ENCODE measurements around the gene BABAM2. TPM values are rescaled to one million over a fixed set of nuclear protein-coding genes. Genes with fewer than 3 reads are reported as not detected.

BABAM2 gene
- total and polyA plus RNA-seq, 4 donors: 9.9 to 17.0 (median 13.9) TPM

DNA sequence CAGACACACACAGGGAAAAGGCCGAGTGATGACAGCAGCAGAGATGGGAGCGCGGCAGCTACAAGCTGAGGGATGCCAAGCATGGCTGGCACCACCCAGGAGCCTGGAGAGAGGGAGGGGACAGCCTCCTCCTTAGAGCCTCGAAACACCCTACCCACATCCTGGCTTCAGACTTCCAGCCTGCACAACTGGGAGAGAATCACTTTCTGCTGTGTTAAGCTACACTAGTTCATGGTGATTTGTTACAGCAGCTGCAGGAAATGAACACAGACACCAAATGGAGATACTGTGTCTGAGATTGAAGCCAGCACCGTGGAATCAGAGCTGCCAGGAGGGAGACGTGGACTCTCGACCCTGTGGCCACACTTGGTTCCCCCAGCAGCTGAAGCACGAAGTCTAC, 474.6 kb downstream of the BABAM2 start:
- no peak overlapping the region for H3K9ac ChIP-seq (ENCODE audit: low read depth in 1 of 2, low read length in 2 of 2)
- H3K9me3 ChIP-seq (ENCODE audit: control insufficient read depth in 4 of 4, low read length in 3 of 4): no peaks in the 10 kb centered on the region
- TF ChIP-seq RXRA (IDR thresholded peaks at IDR 0.05) (no peak), HNF4G (IDR thresholded peaks at IDR 0.05) (no peak), NR2F2 (IDR thresholded peaks at IDR 0.05) (no peak), JUND (IDR thresholded peaks at IDR 0.05) (no peak), EGR1 (IDR thresholded peaks at IDR 0.05; ENCODE audit: low read depth in 2 of 2) (no peak), SP1 (IDR thresholded peaks at IDR 0.05) (no peak), FOXA2 (IDR thresholded peaks at IDR 0.05) (no peak), RAD21 (IDR thresholded peaks at IDR 0.05) (no peak), HNF4A (conservative IDR thresholded peaks at IDR 0.05) (no peak)
- TF ChIP-seq, protein P1, sequence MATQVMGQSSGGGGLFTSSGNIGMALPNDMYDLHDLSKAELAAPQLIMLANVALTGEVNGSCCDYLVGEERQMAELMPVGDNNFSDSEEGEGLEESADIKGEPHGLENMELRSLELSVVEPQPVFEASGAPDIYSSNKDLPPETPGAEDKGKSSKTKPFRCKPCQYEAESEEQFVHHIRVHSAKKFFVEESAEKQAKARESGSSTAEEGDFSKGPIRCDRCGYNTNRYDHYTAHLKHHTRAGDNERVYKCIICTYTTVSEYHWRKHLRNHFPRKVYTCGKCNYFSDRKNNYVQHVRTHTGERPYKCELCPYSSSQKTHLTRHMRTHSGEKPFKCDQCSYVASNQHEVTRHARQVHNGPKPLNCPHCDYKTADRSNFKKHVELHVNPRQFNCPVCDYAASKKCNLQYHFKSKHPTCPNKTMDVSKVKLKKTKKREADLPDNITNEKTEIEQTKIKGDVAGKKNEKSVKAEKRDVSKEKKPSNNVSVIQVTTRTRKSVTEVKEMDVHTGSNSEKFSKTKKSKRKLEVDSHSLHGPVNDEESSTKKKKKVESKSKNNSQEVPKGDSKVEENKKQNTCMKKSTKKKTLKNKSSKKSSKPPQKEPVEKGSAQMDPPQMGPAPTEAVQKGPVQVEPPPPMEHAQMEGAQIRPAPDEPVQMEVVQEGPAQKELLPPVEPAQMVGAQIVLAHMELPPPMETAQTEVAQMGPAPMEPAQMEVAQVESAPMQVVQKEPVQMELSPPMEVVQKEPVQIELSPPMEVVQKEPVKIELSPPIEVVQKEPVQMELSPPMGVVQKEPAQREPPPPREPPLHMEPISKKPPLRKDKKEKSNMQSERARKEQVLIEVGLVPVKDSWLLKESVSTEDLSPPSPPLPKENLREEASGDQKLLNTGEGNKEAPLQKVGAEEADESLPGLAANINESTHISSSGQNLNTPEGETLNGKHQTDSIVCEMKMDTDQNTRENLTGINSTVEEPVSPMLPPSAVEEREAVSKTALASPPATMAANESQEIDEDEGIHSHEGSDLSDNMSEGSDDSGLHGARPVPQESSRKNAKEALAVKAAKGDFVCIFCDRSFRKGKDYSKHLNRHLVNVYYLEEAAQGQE (IDR thresholded peaks at IDR 0.05): no peak
- TF ChIP-seq, protein P2, sequence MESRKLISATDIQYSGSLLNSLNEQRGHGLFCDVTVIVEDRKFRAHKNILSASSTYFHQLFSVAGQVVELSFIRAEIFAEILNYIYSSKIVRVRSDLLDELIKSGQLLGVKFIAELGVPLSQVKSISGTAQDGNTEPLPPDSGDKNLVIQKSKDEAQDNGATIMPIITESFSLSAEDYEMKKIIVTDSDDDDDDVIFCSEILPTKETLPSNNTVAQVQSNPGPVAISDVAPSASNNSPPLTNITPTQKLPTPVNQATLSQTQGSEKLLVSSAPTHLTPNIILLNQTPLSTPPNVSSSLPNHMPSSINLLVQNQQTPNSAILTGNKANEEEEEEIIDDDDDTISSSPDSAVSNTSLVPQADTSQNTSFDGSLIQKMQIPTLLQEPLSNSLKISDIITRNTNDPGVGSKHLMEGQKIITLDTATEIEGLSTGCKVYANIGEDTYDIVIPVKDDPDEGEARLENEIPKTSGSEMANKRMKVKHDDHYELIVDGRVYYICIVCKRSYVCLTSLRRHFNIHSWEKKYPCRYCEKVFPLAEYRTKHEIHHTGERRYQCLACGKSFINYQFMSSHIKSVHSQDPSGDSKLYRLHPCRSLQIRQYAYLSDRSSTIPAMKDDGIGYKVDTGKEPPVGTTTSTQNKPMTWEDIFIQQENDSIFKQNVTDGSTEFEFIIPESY (IDR thresholded peaks at IDR 0.05): no peak
- no peaks in the 10 kb centered on the region for H3K36me3 ChIP-seq (ENCODE audit: control insufficient read depth in 4 of 4, insufficient read depth in 3 of 4, low read depth in 1 of 4, low read length in 3 of 4)
- H3K27me3 ChIP-seq (ENCODE audit: control insufficient read depth in 4 of 4, insufficient read depth in 4 of 4, low read length in 3 of 4): no peaks in the 10 kb centered on the region
- 79% methylated on average over 8 of the region's 8 CpGs for WGBS
- no peak overlapping the region for H3K27ac ChIP-seq (ENCODE audit: low read depth in 1 of 2, low read length in 2 of 2)
- DNase-seq (ENCODE audit: low spot score): no peak
- H3K4me3 ChIP-seq (ENCODE audit: low read depth in 1 of 3, low read length in 3 of 3): no peak overlapping the region
- H3K4me1 ChIP-seq (ENCODE audit: control insufficient read depth in 4 of 4, insufficient read depth in 4 of 4, low read length in 3 of 4): peaks cover 0 to 20% (median 3%) of the 10 kb centered on the region in 4 donors

DNA sequence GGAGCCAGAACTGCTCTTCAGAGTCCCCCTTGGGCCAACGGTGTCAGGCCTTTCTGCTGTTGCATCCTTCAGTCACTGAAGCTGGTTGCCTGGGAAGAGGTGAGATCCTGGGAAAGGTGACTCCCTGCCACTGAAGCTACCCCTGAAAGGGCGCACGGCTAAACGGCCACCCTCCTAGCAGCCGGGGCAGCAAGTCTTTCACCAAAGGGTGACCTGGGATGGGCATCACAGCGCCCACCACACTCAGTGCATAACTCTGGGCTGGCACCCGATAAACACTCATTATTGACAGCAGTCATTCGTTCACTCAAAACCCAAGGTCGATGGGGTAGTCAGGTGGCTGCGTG, 475.6 kb downstream of the BABAM2 start:
- WGBS: 88% methylated on average over 10 of the region's 10 CpGs
- H3K36me3 ChIP-seq (ENCODE audit: control insufficient read depth in 4 of 4, insufficient read depth in 3 of 4, low read depth in 1 of 4, low read length in 3 of 4): no peaks in the 10 kb centered on the region
- no peak for DNase-seq (ENCODE audit: low spot score)
- H3K9me3 ChIP-seq (ENCODE audit: control insufficient read depth in 4 of 4, low read length in 3 of 4): no peaks in the 10 kb centered on the region
- TF ChIP-seq YY1 (IDR thresholded peaks at IDR 0.05) (no peak), GABPA (IDR thresholded peaks at IDR 0.05 in 1 of 2, conservative IDR thresholded peaks at IDR 0.05 in 1 of 2) (no peak), SP1 (IDR thresholded peaks at IDR 0.05) (no peak), NR2F2 (IDR thresholded peaks at IDR 0.05) (no peak), RAD21 (IDR thresholded peaks at IDR 0.05) (no peak), HNF4G (IDR thresholded peaks at IDR 0.05) (no peak), FOXA1 (IDR thresholded peaks at IDR 0.05) (no peak), RXRA (IDR thresholded peaks at IDR 0.05) (no peak), HNF4A (conservative IDR thresholded peaks at IDR 0.05) (no peak), TAF1 (conservative IDR thresholded peaks at IDR 0.05) (no peak)
- TF ChIP-seq, protein P3, sequence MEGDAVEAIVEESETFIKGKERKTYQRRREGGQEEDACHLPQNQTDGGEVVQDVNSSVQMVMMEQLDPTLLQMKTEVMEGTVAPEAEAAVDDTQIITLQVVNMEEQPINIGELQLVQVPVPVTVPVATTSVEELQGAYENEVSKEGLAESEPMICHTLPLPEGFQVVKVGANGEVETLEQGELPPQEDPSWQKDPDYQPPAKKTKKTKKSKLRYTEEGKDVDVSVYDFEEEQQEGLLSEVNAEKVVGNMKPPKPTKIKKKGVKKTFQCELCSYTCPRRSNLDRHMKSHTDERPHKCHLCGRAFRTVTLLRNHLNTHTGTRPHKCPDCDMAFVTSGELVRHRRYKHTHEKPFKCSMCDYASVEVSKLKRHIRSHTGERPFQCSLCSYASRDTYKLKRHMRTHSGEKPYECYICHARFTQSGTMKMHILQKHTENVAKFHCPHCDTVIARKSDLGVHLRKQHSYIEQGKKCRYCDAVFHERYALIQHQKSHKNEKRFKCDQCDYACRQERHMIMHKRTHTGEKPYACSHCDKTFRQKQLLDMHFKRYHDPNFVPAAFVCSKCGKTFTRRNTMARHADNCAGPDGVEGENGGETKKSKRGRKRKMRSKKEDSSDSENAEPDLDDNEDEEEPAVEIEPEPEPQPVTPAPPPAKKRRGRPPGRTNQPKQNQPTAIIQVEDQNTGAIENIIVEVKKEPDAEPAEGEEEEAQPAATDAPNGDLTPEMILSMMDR (IDR thresholded peaks at IDR 0.05; ENCODE audit: low read depth, low read length, missing input control): no peak
- TF ChIP-seq, protein P2 (IDR thresholded peaks at IDR 0.05): no peak
- TF ChIP-seq, protein P4, sequence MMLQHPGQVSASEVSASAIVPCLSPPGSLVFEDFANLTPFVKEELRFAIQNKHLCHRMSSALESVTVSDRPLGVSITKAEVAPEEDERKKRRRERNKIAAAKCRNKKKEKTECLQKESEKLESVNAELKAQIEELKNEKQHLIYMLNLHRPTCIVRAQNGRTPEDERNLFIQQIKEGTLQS (IDR thresholded peaks at IDR 0.05): no peak
- peaks cover 0 to 26% (median 7%) of the 10 kb centered on the region in 4 donors for H3K4me1 ChIP-seq (ENCODE audit: control insufficient read depth in 4 of 4, insufficient read depth in 4 of 4, low read length in 3 of 4)
- H3K4me3 ChIP-seq (ENCODE audit: low read depth in 1 of 3, low read length in 3 of 3): no peak overlapping the region
- no peaks in the 10 kb centered on the region for H3K27me3 ChIP-seq (ENCODE audit: control insufficient read depth in 4 of 4, insufficient read depth in 4 of 4, low read length in 3 of 4)
- no peak overlapping the region for H3K27ac ChIP-seq (ENCODE audit: low read depth in 1 of 2, low read length in 2 of 2)
- H3K9ac ChIP-seq (ENCODE audit: low read depth in 1 of 2, low read length in 2 of 2): no peak overlapping the region

All from liver (tissue), 9 donors.